ENCODE results near the gene DNAJC16. TPM values are rescaled to one million over a fixed set of nuclear protein-coding genes. Genes with fewer than 3 reads are reported as not detected.

DNAJC16 gene
- 10.9 and 11.6 TPM in 2 replicates for total RNA-seq

GRCh38 chr1:15526490-15527339 lies at the start of gene DNAJC16:
Gene DNAJC16, plus strand, starts transcription at chr1:15526848. Its CDS starts 2,258 bp downstream, at chr1:15529106.

GRCh38 chr1:15524021-15524282 lies 2.7 kb upstream of the DNAJC16 start, which contains the start of gene CASP9:
Gene CASP9, minus strand, starts transcription at chr1:15524215. Its CDS starts 15 bp downstream, at chr1:15524200.

GRCh38 chr1:15584489-15585363 lies 58.1 kb downstream of the DNAJC16 start, which contains the start of gene AGMAT:
Gene AGMAT, minus strand, starts transcription at chr1:15585051. Its CDS starts 84 bp downstream, at chr1:15584967.

GRCh38 chr1:15617173-15618076 lies 90.8 kb downstream of the DNAJC16 start, which contains the start of gene DDI2:
Gene DDI2, plus strand, starts transcription at chr1:15617458. Its CDS starts 213 bp downstream, at chr1:15617671.

Other genes starting within 250 kb of the DNAJC16 start
- 27.3 and 28.3 TPM in 2 replicates for gene EFHD2, start 117.0 kb upstream of the DNAJC16 start, total RNA-seq
- gene CTRC, start 88.4 kb upstream of the DNAJC16 start, total RNA-seq: not detected in 2 replicates
- gene CELA2A, start 70.1 kb upstream of the DNAJC16 start, total RNA-seq: not detected in 2 replicates
- gene CELA2B, start 50.7 kb upstream of the DNAJC16 start, total RNA-seq: not detected in 2 replicates
- gene CASP9, start 2.6 kb upstream of the DNAJC16 start, total RNA-seq: 2.4 and 4.4 TPM in 2 replicates
- 0.11 and 0.17 TPM in 2 replicates for gene AGMAT, start 58.2 kb downstream of the DNAJC16 start, total RNA-seq
- gene DDI2, start 90.6 kb downstream of the DNAJC16 start, total RNA-seq: 13.3 and 19.1 TPM in 2 replicates
- 40.6 and 51.8 TPM in 2 replicates for gene PLEKHM2, start 157.5 kb downstream of the DNAJC16 start, total RNA-seq
- gene SLC25A34, start 209.4 kb downstream of the DNAJC16 start, total RNA-seq: 0.22 and 0.34 TPM in 2 replicates
- gene TMEM82, start 215.7 kb downstream of the DNAJC16 start, total RNA-seq: not detected in 2 replicates
- 85.3 and 96.4 TPM in 2 replicates for gene FBLIM1, start 231.9 kb downstream of the DNAJC16 start, total RNA-seq